Subcutaneous adipose tissue (tissue), 4 donors: ENCODE data around the gene VPS8. TPM values are rescaled to one million over a fixed set of nuclear protein-coding genes. Genes with fewer than 3 reads are reported as not detected.

Experiments
- CTCF ChIP-seq: fragments of 450-650 bp; IDR thresholded peaks from one replicate; pipeline ENCODE4 v1.5.1; 2016; ENCODE audit warnings: low read depth, mild to moderate bottlenecking, control low read depth, antibody characterized with exemption, moderate library complexity
- total RNA-seq, 4 donors: library from RNA; depleted of rRNA; stranded (reverse); fragments of >200 nt; gene quantifications; one replicate each; pipeline ENCODE4 v1.1.0, GENCODE V29; 2016

VPS8 gene
- total RNA-seq, 4 donors from 2014 or later: 60.3 to 89.4 (median 66.2) TPM

GRCh38 chr3:184968115-184968514 is 156.1 kb downstream of the VPS8 start:
- no peak for TF ChIP-seq CTCF

GRCh38 chr3:184970186-184970585 is 158.2 kb downstream of the VPS8 start:
- TF ChIP-seq CTCF: no peak

- TF ChIP-seq CTCF: no peak
Observed at GRCh38 chr3:184977796-184978195, 165.8 kb downstream of the VPS8 start.

- TF ChIP-seq CTCF: no peak
Observed at GRCh38 chr3:184981071-184981470, 169.1 kb downstream of the VPS8 start.

GRCh38 chr3:184982076-184982475 is 170.1 kb downstream of the VPS8 start:
- TF ChIP-seq CTCF: no peak

GRCh38 chr3:184985586-184985985 is 173.6 kb downstream of the VPS8 start:
- TF ChIP-seq CTCF: no peak

- TF ChIP-seq CTCF: no peak
Observed at GRCh38 chr3:184986366-184986889, 174.5 kb downstream of the VPS8 start.
